HG03457 (cell line): ENCODE results near the gene IFT88.
"Not testable (repeated sequence)": the region's sequence is repeated elsewhere in the genome, so short reads cannot be mapped to it uniquely, and the experiment has no call there.

Experiments
- ATAC-seq: cut with Tn5 transposase; IDR thresholded peaks from one replicate; pipeline ENCODE4 v1.9.1; 2021; ENCODE audit warnings: moderate number of reproducible peaks; ENCODE audit not compliant: unreplicated experiment

Gene IFT88

GRCh38 chr13:20624213-20624612 lies 57.3 kb downstream of the IFT88 start:
- ATAC-seq: no peak

GRCh38 chr13:20633802-20634201 lies 66.8 kb downstream of the IFT88 start:
- ATAC-seq: no peak

- no peak for ATAC-seq
These were observed 69.1 kb downstream of the IFT88 start for GRCh38 chr13:20636079-20636478.

GRCh38 chr13:20637811-20638210 lies 70.9 kb downstream of the IFT88 start:
- no peak for ATAC-seq

GRCh38 chr13:20647758-20648157 lies 80.8 kb downstream of the IFT88 start:
- no peak for ATAC-seq

GRCh38 chr13:20652946-20653345 lies 86.0 kb downstream of the IFT88 start:
- ATAC-seq: no peak

GRCh38 chr13:20654156-20654555 lies 87.2 kb downstream of the IFT88 start:
- ATAC-seq: no peak

GRCh38 chr13:20658451-20659040 lies 91.6 kb downstream of the IFT88 start:
- ATAC-seq: no peak

GRCh38 chr13:20664351-20664750 lies 97.4 kb downstream of the IFT88 start:
- no peak for ATAC-seq

GRCh38 chr13:20666948-20667347 lies 100.0 kb downstream of the IFT88 start:
- ATAC-seq: no peak

- ATAC-seq: no peak
These were observed 101.0 kb downstream of the IFT88 start for GRCh38 chr13:20667857-20668437.

- ATAC-seq: no peak
These were observed 102.2 kb downstream of the IFT88 start for GRCh38 chr13:20669162-20669561.

- no peak for ATAC-seq
These were observed 104.8 kb downstream of the IFT88 start for GRCh38 chr13:20671789-20672188.

- ATAC-seq: no peak
These were observed 105.8 kb downstream of the IFT88 start for GRCh38 chr13:20672772-20673171.

- no peak for ATAC-seq
These were observed 106.8 kb downstream of the IFT88 start for GRCh38 chr13:20673715-20674114.

GRCh38 chr13:20676213-20676612 lies 109.3 kb downstream of the IFT88 start:
- ATAC-seq: no peak

- ATAC-seq: not testable (repeated sequence)
These were observed 111.6 kb downstream of the IFT88 start for GRCh38 chr13:20678606-20679005.

GRCh38 chr13:20679879-20680278 lies 112.9 kb downstream of the IFT88 start:
- ATAC-seq: no peak

- no peak for ATAC-seq
These were observed 113.6 kb downstream of the IFT88 start for GRCh38 chr13:20680416-20681080.

GRCh38 chr13:20681481-20681880 lies 114.5 kb downstream of the IFT88 start:
- not testable (repeated sequence) for ATAC-seq

- no peak for ATAC-seq
These were observed 115.1 kb downstream of the IFT88 start for GRCh38 chr13:20682061-20682460.

GRCh38 chr13:20684041-20684440 lies 117.1 kb downstream of the IFT88 start:
- ATAC-seq: no peak
